Body of pancreas (tissue), 4 donors: ENCODE data around the gene ABCC1.

Experiments used
- POLR2A ChIP-seq, 3 donors: fragments of 450-650 bp; IDR thresholded peaks; one replicate each; pipeline ENCODE4 v1.6.1; 2016; ENCODE audit warnings: antibody characterized with exemption in 3 of 3, mild to moderate bottlenecking in 2 of 3
- TF ChIP-seq, protein P1 (sequence below), 7 experiments: fragments of 450-650 bp in 4 of 7; fragments of 200-600 bp in 3 of 7; sonication (generic) in 3 of 7; IDR thresholded peaks; one replicate each; pipeline ENCODE4 v1.5.1; 2016 to 2019; ENCODE audit warnings: antibody characterized with exemption in 7 of 7

DNA sequence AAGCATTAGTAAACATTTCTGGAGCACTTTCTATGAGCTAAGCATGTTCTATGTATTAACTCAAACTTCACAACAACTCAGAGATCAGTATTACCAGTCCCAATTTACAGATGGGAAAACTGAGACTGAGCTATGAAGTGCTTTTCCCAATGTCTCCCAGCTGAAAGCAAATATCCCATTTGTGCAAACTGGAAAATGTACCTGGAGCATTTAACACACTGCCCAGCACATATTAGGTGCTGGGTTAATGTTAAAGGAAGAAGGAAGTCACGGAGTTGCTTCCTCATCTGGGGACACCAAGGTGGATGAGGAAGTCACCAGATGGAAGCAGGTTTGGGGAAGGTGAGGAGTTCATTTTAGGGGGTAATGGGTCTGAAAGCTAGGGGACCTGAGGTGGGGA is 207.8 kb downstream of the ABCC1 start:
- TF ChIP-seq POLR2A (IDR thresholded peaks at IDR 0.05) = no peak
- TF ChIP-seq, protein P1, sequence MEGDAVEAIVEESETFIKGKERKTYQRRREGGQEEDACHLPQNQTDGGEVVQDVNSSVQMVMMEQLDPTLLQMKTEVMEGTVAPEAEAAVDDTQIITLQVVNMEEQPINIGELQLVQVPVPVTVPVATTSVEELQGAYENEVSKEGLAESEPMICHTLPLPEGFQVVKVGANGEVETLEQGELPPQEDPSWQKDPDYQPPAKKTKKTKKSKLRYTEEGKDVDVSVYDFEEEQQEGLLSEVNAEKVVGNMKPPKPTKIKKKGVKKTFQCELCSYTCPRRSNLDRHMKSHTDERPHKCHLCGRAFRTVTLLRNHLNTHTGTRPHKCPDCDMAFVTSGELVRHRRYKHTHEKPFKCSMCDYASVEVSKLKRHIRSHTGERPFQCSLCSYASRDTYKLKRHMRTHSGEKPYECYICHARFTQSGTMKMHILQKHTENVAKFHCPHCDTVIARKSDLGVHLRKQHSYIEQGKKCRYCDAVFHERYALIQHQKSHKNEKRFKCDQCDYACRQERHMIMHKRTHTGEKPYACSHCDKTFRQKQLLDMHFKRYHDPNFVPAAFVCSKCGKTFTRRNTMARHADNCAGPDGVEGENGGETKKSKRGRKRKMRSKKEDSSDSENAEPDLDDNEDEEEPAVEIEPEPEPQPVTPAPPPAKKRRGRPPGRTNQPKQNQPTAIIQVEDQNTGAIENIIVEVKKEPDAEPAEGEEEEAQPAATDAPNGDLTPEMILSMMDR (IDR thresholded peaks at IDR 0.05) = no peak
